ENCODE measurements around the gene PLCL1.

The PLCL1 gene

DNA sequence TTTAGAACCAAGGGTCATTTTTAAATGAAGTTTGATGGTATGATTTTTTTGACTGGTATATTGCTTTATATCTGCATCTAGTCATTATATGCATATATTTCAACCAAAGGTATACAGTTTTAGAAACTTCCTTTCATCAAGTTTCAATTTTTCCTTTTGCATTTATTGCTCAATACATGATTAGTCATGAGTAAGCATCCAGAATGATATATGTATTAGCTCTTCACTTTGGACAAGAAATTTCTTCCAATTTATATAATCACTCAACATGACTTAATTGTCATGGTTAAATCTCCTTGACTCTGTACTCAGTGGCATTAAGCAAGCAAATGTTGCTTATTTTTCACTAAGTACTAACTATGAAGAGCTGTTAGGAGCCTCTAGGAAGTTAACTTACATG, 123.6 kb downstream of the PLCL1 start:
- no peak for DNase-seq (ENCODE audit: low spot score)

DNA sequence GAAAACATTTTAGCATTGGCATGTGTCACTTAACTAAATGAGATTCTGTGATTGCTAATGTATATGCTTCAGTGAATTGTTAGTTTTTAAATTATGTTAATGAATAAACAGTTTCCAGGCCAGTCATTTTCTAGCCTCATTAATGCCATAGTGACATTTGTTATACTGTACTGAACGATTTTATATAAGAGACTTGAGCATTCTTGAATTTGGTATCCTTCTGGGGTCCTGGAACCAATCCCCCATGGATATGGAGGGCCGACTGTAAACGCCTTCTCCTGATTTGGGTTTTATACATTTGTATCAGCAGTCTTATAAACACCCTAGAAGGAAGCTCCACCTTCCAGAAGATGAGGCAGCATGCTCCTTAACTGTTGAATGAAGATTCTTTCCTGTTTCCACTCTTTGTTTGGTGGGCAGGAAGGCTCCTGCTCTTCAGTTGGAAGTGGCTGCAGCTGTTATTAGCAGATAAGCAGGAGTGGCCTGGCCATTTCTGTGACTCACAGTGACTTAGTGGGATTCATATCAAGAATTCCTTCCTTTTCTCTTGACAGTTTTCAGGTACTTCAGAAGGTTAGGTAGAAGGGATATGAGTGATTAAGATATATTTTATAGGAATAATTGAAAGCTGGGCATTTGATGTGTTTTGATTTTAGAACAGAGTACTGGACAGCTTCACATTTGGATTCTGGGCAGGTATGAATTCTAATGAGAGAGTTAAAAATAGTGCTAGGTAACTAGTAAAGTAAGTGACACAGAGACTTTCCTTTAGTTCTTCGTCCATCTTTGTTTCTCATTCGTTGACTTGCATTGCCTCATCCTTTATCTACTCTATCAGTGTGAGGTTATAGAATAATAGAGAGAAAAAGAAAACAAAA, 124.9 kb downstream of the PLCL1 start:
- DNase-seq (ENCODE audit: low spot score), result no peak

DNA sequence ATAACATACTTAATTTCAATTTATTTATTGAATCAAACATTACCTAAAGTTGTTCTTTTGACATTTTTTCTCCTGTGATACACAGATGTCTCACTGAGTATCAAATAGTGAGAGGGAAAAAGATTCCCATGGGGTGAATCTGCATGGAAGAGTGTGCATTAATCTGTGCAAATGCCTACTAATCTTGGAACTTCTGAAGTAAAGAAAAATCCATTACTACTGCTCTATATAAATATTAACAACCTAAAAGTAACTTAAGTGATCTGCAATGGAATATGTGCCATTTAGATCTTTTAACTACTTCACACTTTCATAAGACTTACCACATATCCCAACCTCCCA, 125.5 kb downstream of the PLCL1 start:
- no peak for DNase-seq (ENCODE audit: low spot score)

DNA sequence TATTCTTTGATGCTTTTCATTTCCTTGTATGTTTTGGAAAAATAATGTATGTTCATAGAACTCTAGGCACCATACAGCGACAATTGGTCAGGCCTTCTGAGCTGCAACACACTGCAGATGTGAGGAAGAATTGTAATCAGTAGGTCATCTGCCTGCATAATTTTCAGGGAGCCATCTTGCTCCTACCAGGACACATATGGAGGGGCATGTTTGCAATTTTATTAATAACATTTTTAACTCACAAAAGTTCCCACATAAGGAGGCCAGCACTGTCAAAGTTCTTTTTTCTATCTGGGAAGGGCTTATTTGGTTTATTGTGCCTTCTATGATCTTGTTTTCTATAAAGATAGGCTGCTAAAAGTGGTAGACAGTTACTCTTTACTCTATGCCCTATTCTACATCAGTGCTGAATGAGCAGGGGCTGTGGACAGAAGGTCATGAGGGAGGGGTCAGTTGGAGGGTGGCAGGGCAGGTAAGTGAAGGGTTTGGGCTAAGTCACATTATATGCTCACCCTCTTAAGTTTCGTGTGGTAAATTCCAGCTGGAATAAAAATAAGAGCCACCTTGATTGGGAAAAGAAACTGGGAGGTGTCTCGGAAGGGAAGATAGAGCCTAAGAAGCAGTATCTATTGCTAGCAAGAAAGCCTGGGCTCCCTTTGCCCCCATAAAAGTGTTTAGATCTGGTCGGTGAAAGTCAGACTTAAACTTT, 126.3 kb downstream of the PLCL1 start:
- no peak for DNase-seq (ENCODE audit: low spot score)

DNA sequence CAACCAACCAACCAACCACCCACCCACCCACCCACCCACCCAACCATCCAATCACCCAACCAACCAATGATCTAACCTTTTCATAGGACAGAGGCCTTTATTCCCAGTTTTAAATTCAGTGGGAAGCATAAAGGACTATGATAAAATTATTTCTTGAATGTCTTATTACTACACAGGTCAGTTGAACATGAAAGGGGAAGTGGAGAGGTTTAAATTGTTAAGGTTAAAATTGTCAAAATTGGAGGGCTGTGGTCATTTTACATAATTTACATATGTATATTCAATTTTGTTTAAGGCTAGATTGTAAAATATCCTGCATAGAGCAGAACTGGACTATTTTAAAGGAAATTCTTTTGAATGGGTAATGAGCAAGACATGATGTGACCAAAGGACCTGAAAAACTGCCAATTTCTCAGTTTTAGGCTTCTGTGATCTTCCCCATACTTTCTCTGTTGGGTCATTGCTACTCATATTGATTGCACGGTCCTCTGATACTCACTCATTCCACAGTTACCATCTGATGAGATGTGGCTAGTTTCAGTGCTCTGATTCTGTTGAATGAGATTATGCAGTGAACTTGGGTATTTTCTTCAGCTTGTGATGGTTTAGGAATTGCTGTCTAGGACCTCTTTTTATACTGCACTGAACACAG, 127.4 kb downstream of the PLCL1 start:
- DNase-seq (ENCODE audit: low spot score), result peak; percentile 33

DNA sequence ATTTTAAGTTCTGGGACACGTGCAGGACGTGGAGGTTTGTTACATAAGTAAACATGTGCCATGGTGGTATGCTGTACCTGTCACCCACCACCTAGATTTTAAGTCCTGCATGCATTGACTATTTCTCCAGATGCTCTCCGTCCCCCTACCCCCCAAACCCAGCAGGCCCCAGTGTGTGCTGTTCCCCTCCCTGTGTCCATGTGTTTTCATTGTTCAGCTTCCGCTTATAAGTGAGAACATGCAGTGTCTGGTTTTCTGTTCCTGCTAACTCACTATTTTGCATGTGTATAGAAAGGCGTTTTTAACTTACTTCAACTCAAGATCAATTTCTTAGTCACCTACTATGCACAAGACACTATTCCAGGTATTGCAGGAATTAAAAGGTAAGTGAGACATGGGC, 128.0 kb downstream of the PLCL1 start:
- no peak for DNase-seq (ENCODE audit: low spot score)

DNA sequence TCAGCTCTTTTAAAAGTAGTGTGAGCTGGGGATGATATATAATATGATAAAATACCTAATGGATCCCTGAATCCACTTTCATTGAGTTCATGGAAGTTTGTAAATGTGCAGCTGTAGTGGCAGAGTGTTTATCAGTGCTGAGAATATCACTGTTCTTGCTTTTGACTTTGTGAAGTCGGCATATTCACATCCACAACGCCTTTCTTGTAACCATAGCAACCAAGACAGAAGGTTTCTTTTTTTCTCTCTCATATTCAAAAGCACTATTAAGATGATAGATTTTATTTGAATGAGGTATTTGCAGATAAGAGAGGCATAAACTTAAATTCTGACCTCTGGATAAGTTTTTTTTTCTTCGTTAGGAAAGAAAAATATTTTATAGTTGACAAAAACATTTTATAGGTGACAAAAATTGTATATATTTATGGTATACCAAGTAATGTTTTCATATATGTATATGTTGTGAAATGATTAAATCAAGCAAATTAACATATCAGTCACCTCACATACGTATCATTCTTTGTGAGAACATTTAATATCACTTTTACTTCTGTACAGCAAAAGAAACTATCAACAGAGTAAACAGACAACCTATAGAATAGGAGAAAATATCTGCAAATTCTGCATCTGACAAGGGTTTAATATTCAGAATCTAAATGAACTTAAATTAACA, 130.0 kb downstream of the PLCL1 start:
- DNase-seq (ENCODE audit: low spot score), result no peak

DNA sequence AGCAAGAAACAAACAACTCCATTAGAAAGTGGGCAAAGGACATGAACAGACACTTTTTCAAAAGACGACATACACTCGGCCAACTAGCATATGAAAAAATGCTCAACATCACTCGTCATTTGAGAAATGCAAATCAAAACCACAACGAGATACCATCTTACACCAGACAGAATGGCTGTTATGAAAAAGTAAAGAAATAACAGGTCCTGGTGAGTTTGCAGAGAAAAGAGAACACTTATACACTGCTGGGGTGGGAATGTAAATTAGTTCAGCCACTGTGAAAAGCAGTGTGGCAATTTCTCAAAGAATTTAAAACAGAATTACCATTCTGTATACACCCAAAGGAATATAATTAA, 130.5 kb downstream of the PLCL1 start:
- no peak for DNase-seq (ENCODE audit: low spot score)

DNA sequence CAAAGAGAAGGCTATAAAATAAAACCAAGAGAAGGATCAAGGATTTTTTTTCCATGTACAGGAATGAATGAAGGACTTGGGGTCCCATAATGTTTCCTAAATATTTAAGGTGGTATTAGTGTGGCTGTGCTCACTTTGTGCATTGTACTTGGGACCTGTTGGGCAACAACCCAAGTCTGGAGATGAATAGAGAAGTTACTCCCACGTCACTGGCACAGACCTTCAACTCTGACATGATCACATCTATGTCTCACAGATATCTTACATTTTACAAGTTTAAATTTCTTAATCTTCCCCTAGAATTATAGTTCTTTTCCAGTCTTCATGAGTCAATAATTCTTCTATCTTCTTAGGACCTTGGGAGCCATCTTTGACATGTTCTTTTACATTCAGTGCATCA, 133.4 kb downstream of the PLCL1 start:
- DNase-seq (ENCODE audit: low spot score), result no peak

DNA sequence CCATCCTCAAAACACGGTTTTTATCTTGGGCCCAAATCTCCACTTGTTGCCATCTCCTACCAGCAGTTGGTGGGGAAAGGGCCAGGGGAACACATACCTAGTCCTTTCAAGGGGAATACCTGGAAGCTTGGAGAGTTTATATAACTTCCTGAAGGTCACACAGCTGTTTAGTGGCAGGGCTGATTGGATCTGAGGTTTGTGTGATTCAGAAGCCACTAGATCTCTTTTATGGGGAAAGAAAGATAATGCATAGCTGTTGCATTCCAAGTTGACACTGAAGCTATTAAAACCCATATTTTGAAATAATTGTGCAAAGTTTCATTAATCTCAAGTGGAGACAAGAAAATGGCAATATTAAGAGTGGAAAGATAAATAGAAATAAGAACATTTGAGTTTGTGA, 134.2 kb downstream of the PLCL1 start:
- no peak for DNase-seq (ENCODE audit: low spot score)

DNA sequence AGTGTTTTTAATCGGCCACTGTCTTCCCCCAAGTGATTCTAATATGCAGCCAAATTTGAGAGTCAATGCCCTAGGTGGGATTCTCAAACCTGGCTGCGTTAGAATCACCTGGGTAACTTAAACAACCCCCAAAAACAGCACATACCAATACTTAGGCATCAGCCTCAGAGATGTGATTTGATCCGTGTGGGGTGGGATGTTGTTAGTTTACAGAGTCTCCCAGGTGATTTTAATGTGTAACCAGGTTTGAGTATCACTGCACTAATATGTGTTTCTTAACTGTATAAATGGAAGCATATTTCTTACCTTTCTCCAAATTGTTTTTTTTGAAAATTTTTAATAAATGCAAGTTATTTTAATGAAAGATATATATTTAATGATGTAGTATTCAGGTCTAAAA, 135.4 kb downstream of the PLCL1 start:
- no peak for DNase-seq (ENCODE audit: low spot score)

DNA sequence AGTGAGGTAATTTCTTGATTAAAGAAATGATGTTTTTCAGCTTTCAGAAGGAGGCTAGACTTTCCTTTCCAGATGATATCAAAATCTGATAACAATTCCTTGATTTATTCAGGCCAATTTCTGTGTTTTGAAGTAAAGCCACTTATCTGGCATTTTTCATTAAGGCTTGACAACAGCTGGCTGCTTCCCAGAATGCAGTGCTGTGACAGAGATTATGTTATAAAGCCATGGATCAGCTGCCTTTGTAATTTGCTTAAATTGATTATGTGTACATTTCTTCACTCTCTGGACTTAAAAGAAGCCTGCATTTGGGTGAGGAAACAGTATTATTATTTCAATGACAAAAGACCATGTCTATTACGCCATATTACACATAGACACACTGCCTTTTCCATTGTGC, 136.0 kb downstream of the PLCL1 start:
- no peak for DNase-seq (ENCODE audit: low spot score)

DNA sequence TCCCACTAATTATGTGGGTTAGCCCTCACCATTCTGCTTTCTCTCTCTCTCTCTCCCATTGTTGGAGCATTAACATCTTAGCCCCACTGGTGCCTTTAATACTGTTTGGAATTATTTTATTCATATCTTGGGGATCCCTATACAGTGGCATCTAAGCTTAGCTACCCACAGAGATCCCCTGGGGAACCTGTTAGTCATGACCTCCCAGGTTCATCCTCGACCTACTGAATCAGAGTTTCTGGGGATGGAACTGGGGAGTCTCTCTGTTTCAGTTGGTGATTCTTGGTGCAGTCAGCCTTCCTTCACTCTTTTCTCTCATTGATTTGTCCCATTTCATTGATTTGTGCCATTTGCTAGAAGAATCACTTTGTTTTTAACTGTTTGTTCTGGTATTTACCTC, 137.3 kb downstream of the PLCL1 start:
- DNase-seq (ENCODE audit: low spot score), result no peak

DNA sequence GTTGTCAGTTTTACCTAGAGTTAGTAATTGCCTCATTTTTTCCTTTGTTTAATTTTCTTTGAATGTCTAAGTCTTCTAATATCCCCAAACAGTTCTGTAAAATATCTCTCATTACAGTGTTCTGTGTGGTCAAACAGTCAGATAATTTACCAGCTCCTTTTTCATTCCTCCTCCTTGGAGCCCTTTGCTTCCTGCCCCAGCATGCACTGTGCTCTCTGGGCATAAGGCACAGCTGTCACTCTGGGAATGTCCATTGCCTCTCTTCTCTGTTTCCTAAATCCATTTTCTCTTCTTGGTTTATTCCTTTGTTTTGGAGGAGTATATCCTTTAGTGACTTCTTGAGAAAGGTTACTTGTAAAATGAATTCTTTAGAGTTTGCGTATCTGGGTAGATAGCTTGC, 139.3 kb downstream of the PLCL1 start:
- no peak for DNase-seq (ENCODE audit: low spot score)

DNA sequence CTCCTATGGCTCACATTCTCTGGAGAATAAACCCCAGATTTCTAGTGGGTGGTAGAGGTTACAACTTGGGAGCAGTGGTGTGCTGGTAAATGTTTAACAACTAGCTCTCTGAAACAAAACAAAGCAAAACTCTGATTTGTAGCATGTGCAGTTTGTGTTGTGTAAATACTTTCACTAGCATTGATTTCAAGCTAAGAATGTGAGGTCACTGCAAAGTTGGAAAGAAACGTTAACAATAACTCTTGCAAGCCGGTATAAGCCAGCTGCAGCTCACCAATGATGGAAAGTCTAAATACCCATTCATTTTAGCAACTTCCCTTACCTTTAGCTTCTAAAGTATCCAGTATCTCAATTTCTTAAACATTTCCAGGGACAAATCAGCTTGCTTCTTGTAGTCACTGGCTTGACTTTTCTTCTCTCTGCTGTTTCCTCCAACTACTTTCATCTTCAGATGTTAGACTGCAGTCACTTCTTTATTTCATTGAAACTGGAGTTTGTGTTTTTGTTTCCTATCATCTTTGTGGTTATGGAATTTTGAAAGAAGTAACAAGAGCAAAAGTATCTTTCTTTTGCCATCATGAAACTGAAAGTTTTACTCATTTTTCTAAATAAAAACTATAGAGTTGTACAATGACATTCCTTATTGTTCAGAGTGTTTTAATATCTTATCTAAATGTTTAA, 140.2 kb downstream of the PLCL1 start:
- DNase-seq (ENCODE audit: low spot score), result no peak

DNA sequence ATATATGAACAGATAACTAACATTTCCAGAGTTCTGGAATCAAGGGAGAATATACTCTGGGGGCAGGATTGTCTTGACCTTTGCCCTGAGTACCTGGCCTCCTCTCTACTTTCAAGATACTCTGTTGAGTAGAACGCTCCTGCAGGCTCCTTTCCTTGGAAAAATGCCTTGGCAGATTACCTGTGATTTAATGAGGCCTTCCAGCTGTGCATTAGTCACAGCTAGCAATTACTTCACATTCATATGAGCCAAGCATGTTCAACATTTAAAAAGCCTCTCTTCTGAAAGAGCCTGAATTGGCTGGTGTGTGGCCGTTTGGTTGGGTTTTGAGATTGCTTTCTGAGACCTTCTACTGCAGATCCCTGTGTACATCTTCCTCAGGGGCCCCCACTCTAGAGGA, 142.2 kb downstream of the PLCL1 start:
- DNase-seq (ENCODE audit: low spot score), result no peak

DNA sequence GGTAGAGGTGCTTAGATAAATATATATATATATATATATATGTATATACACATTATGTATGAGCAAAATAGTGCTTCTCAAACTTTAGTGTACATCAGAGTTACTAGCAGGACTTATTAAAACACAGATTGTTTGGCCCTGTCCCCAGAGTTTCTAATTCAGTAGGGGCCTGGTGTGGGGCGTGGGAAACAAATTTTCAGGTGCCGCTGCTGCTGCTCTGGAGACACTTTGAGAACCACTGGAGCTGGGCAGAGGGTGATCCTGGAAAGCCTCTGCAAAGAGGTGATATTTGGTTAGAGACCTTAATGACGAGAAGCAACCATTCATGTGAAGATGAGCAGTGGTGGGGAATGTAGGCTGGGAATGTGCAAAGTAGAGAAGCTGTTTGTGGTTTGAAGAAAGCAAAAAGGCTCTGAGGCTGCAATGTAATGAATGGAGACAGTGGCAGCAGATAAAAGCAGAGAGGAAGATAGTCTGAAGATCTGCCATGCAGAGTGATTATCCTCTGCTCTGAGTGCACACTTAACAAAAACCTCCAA, 142.9 kb downstream of the PLCL1 start:
- no peak for DNase-seq (ENCODE audit: low spot score)

DNA sequence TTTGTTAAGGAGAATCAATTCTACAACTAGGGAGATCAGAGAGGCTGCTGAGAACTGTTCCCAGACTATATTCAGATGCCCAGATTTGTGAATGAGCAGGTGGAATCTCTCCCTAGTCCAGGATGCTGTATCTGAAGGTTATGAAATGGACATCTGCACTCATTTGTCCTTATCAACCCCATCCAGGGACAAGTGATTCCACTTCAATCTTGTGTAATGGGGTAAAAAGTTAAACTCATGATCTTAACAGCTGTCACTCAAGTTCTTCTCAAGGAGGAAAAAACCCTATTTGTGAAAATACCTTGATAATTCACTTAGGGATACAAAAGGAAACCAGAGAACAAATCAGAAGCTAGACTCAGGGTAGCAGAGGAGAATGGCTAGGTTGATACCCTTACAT, 144.8 kb downstream of the PLCL1 start:
- DNase-seq (ENCODE audit: low spot score), result no peak

DNA sequence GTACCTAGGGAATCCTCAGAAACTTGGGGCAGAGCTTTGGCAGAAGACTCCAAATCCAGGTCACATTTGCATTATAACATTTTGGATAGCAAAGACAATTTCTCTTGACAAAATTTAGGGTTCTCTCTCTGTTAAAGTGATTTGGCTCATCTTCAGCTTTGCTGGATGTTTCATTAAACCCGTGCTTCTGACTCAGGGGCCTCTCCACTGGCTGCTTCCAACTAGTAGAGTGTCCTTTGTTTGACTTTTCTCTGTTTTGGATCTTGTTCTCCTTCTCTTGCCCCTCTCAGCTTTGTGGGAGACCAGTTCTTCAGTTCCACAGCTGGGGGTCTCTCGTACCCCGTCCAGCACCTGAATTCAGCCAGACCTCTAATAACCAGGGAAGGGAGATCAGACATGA, 145.6 kb downstream of the PLCL1 start:
- no peak for DNase-seq (ENCODE audit: low spot score)

DNA sequence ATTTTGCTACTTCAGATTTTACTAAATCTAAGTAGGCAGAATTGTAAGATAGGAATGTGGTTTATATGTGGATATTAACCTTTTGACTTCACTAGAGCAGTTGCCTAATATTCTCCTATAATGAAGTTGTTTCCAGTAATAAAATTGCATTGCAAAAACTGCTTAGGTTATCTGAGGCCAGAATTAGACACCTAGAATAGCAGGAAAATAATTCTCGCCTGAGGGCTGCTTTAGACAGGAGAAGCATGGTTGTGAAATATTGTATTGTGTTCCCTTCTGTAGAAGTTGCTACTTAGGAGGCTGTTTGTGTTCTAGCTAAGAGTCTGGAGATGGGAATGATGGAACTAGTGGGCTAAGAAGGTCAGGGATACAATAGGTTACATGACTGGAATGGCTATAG, 146.3 kb downstream of the PLCL1 start:
- DNase-seq (ENCODE audit: low spot score), result no peak

DNA sequence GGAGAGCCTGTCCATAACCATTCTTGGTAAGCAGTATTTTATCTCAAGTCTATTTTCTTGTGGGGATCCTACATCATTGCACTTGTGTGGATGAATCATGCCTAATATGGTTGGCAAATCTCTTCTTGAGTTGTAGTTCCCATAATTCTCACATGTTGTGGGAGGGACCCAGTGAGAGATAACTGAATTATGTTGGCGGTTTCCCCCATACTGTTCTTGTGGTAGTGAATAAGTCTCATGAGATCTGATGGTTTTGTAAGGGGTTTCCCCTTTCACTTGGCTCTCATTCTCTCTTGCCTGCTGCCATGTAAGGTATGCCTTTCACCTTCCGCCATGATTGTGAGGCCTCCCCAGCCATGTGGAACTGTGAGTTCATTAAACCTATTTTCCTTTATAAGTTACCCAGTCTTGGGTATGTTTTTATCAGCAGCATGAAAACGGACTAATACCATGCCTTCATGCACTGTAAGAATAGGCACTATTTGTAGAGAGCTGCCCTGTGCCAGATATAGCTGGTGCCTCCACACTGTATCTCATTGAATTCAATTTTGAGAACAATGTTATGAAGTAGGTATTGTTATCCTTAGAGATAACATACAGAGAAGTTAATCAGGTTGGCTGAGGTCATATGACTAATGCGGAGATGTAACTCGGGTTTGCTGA, 148.3 kb downstream of the PLCL1 start:
- DNase-seq (ENCODE audit: low spot score), result no peak

Measured in AG08396 (cell line).